NCI-H187 (cell line): ENCODE results near the gene DNAAF6.

Source experiments
- DNase-seq, 2 experiments: peaks; one replicate each; lab custom pipeline; 2025; lab: John Stamatoyannopoulos, UW

The DNAAF6 gene

GRCh38 chrX:107293056-107293455 is 86.6 kb downstream of the DNAAF6 start:
- no peak for DNase-seq
